Thyroid gland (tissue), 4 donors: Measurements from ENCODE around the gene PRKCQ.

ENCODE experiments used
- POLR2A ChIP-seq, 2 donors: fragments of 450-650 bp; IDR thresholded peaks; one replicate each; pipeline ENCODE4 v1.6.1; 2017; ENCODE audit warnings: antibody characterized with exemption in 2 of 2, mild to moderate bottlenecking in 2 of 2, moderate library complexity in 1 of 2
- TF ChIP-seq, protein P1 (sequence below), 6 experiments: fragments of 200-600 bp in 3 of 6; fragments of 450-650 bp in 3 of 6; sonication (generic) in 3 of 6; IDR thresholded peaks; one replicate each; pipeline ENCODE4 v1.5.1; 2016 to 2019; ENCODE audit warnings: antibody characterized with exemption in 6 of 6, mild to moderate bottlenecking in 2 of 6, inconsistent platforms in 1 of 6, moderate library complexity in 1 of 6

DNA sequence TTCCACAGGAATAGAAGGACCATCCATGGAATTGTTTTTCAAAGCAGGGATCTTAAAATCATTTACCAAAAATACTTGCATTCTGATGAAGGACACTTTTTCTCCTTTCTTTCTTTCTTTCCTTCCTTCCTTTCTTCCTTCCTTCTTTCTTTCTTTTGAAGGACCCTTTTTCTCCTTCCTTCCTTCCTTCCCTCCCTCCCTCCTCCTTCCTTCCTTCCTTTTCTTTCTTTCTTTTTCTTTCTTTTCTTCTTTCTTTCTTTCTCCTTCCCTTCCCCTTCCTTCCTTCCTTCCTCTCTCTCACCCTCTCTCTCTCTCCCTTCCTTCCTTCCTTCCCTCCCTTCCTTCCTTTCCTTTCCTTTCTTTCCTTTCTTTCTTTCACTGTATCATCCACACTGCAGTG lies 74.8 kb downstream of the PRKCQ start:
- TF ChIP-seq, protein P1, sequence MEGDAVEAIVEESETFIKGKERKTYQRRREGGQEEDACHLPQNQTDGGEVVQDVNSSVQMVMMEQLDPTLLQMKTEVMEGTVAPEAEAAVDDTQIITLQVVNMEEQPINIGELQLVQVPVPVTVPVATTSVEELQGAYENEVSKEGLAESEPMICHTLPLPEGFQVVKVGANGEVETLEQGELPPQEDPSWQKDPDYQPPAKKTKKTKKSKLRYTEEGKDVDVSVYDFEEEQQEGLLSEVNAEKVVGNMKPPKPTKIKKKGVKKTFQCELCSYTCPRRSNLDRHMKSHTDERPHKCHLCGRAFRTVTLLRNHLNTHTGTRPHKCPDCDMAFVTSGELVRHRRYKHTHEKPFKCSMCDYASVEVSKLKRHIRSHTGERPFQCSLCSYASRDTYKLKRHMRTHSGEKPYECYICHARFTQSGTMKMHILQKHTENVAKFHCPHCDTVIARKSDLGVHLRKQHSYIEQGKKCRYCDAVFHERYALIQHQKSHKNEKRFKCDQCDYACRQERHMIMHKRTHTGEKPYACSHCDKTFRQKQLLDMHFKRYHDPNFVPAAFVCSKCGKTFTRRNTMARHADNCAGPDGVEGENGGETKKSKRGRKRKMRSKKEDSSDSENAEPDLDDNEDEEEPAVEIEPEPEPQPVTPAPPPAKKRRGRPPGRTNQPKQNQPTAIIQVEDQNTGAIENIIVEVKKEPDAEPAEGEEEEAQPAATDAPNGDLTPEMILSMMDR (IDR thresholded peaks at IDR 0.05), result no peak
- TF ChIP-seq POLR2A (IDR thresholded peaks at IDR 0.05), result no peak
